Measurements from ENCODE around the gene DOCK4.

DOCK4 gene

DNA sequence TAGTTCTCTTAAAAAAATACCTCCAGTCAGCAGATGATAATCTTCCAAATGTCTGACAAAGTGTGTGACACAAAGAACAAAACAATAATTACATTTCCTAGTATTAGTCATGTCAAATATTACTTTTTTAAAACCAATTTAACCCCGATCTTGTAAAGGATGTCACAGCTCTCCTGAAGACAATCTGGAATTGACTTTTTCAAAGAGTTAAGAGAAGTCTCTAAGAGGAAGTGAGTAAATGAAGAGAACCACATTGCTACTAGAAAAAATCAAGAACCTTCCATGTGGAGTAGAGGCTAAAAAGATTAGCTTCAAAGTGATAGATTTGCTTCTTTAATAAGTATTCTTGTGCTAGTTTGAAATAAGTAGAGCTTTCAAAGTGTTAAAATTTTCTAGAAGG lies 425.7 kb downstream of the DOCK4 start:
- H2BK5ac ChIP-seq (ENCODE audit: low read length) = no peak overlapping the region
- H3K4me3 ChIP-seq (ENCODE audit: low read length) = no peak overlapping the region
- H3K27ac ChIP-seq (ENCODE audit: low read depth, low read length) = no peak overlapping the region
- no peak for DNase-seq
- no peak overlapping the region for H3K4ac ChIP-seq (ENCODE audit: low read depth, low read length)
- no peak overlapping the region for H3K4me2 ChIP-seq (ENCODE audit: low read length)
- no peak overlapping the region for H4K5ac ChIP-seq (ENCODE audit: low read length)
- H3K23ac ChIP-seq (ENCODE audit: low read length) = no peak overlapping the region
- H3K27me3 ChIP-seq (ENCODE audit: insufficient read depth, low read length, poor library complexity) = no peaks in the 10 kb centered on the region
- H3K79me2 ChIP-seq (ENCODE audit: control insufficient read depth, insufficient read depth, low read length) = no peaks in the 10 kb centered on the region
- no peak overlapping the region for H2BK15ac ChIP-seq (replicated peaks; ENCODE audit: low read depth)
- no peaks in the 10 kb centered on the region for H3K36me3 ChIP-seq (ENCODE audit: control insufficient read depth, insufficient read depth, low read length)
- H3K79me1 ChIP-seq (ENCODE audit: low read length) = no peaks in the 10 kb centered on the region
- no peak overlapping the region for H3K18ac ChIP-seq (ENCODE audit: low read length)
- H3K9ac ChIP-seq (ENCODE audit: low read length) = no peak overlapping the region
- no peak overlapping the region for H3K56ac ChIP-seq (ENCODE audit: low read length)
- H3K4me1 ChIP-seq (ENCODE audit: control insufficient read depth, low read depth, low read length) = no peaks in the 10 kb centered on the region
- WGBS (ENCODE audit: extremely low coverage, insufficient coverage, low lambda C conversion rate) = no CpG with 5 or more reads among the region's 1 CpG
- H2BK120ac ChIP-seq (ENCODE audit: low read depth, low read length) = no peak overlapping the region
- H4K8ac ChIP-seq (ENCODE audit: low read depth, low read length) = no peak overlapping the region
- H2AK5ac ChIP-seq (ENCODE audit: low read length) = no peak overlapping the region

GRCh38 chr7:111775206-111775605 lies 431.0 kb downstream of the DOCK4 start:
- no CpG with 5 or more reads among the region's 1 CpG for WGBS (ENCODE audit: extremely low coverage, insufficient coverage, low lambda C conversion rate)
- no peak overlapping the region for H3K27ac ChIP-seq (ENCODE audit: low read depth, low read length)
- no peak overlapping the region for H2BK15ac ChIP-seq (replicated peaks; ENCODE audit: low read depth)
- no peak overlapping the region for H3K18ac ChIP-seq (ENCODE audit: low read length)
- no peak overlapping the region for H3K4me3 ChIP-seq (ENCODE audit: low read length)
- H2AK5ac ChIP-seq (ENCODE audit: low read length) = no peak overlapping the region
- H3K23ac ChIP-seq (ENCODE audit: low read length) = no peak overlapping the region
- DNase-seq = no peak
- no peaks in the 10 kb centered on the region for H3K27me3 ChIP-seq (ENCODE audit: insufficient read depth, low read length, poor library complexity)
- no peaks in the 10 kb centered on the region for H3K79me2 ChIP-seq (ENCODE audit: control insufficient read depth, insufficient read depth, low read length)
- no peak overlapping the region for H2BK5ac ChIP-seq (ENCODE audit: low read length)
- no peaks in the 10 kb centered on the region for H3K36me3 ChIP-seq (ENCODE audit: control insufficient read depth, insufficient read depth, low read length)
- no peak overlapping the region for H4K5ac ChIP-seq (ENCODE audit: low read length)
- H2BK120ac ChIP-seq (ENCODE audit: low read depth, low read length) = no peak overlapping the region
- no peak overlapping the region for H3K4me2 ChIP-seq (ENCODE audit: low read length)
- no peaks in the 10 kb centered on the region for H3K4me1 ChIP-seq (ENCODE audit: control insufficient read depth, low read depth, low read length)
- H3K79me1 ChIP-seq (ENCODE audit: low read length) = no peaks in the 10 kb centered on the region
- H3K9ac ChIP-seq (ENCODE audit: low read length) = no peak overlapping the region
- H3K4ac ChIP-seq (ENCODE audit: low read depth, low read length) = no peak overlapping the region
- H4K8ac ChIP-seq (ENCODE audit: low read depth, low read length) = no peak overlapping the region
- H3K56ac ChIP-seq (ENCODE audit: low read length) = no peak overlapping the region

DNA sequence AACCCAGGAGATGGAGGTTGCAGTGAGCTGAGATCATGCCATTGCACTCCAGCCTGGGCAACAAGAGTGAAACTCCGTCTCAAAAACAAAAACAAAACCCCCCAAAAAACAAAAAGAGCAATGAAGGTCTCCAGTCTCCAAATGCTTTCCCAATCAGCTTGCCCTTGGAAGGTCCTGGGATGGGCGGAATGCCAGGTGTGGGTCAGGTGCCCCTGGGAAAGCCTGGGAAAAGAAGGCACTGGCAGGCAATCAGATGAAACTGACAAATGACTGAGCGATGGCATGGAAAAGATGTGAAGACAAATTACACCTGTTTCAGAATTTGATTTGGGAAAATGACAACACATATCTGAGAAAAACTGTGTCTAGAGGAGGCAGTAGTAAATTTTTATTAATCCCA lies 433.5 kb downstream of the DOCK4 start:
- no peak for DNase-seq

GRCh38 chr7:111771638-111772037 lies 434.6 kb downstream of the DOCK4 start:
- Histone ChIP-seq H2BK5ac (ENCODE audit: low read length) (no peak overlapping the region), H3K4me2 (ENCODE audit: low read length) (no peak overlapping the region), H3K79me1 (ENCODE audit: low read length) (no peaks in the 10 kb centered on the region), H3K18ac (ENCODE audit: low read length) (no peak overlapping the region), H3K56ac (ENCODE audit: low read length) (no peak overlapping the region), H3K4ac (ENCODE audit: low read depth, low read length) (no peak overlapping the region), H3K27me3 (ENCODE audit: insufficient read depth, low read length, poor library complexity) (no peaks in the 10 kb centered on the region), H3K79me2 (ENCODE audit: control insufficient read depth, insufficient read depth, low read length) (no peaks in the 10 kb centered on the region), H2BK120ac (ENCODE audit: low read depth, low read length) (no peak overlapping the region), H3K9ac (ENCODE audit: low read length) (no peak overlapping the region), H4K5ac (ENCODE audit: low read length) (no peak overlapping the region), H3K36me3 (ENCODE audit: control insufficient read depth, insufficient read depth, low read length) (no peaks in the 10 kb centered on the region), H2BK15ac (replicated peaks; ENCODE audit: low read depth) (no peak overlapping the region), H3K4me3 (ENCODE audit: low read length) (no peak overlapping the region), H3K4me1 (ENCODE audit: control insufficient read depth, low read depth, low read length) (no peaks in the 10 kb centered on the region), H4K8ac (ENCODE audit: low read depth, low read length) (no peak overlapping the region), H3K23ac (ENCODE audit: low read length) (no peak overlapping the region), H2AK5ac (ENCODE audit: low read length) (no peak overlapping the region), H3K27ac (ENCODE audit: low read depth, low read length) (no peak overlapping the region)
- no CpG with 5 or more reads among the region's 5 CpGs for WGBS (ENCODE audit: extremely low coverage, insufficient coverage, low lambda C conversion rate)
- DNase-seq = no peak

More for the DNA sequence above, 433.5 kb downstream of the DOCK4 start:
- Histone ChIP-seq H3K4me2 (ENCODE audit: low read length) (no peak overlapping the region), H3K4ac (ENCODE audit: low read depth, low read length) (no peak overlapping the region), H2BK120ac (ENCODE audit: low read depth, low read length) (no peak overlapping the region), H3K56ac (ENCODE audit: low read length) (no peak overlapping the region), H3K36me3 (ENCODE audit: control insufficient read depth, insufficient read depth, low read length) (no peaks in the 10 kb centered on the region), H3K27ac (ENCODE audit: low read depth, low read length) (no peak overlapping the region), H3K18ac (ENCODE audit: low read length) (no peak overlapping the region), H3K79me2 (ENCODE audit: control insufficient read depth, insufficient read depth, low read length) (no peaks in the 10 kb centered on the region), H2BK15ac (replicated peaks; ENCODE audit: low read depth) (no peak overlapping the region), H3K4me1 (ENCODE audit: control insufficient read depth, low read depth, low read length) (no peaks in the 10 kb centered on the region), H2BK5ac (ENCODE audit: low read length) (no peak overlapping the region), H3K4me3 (ENCODE audit: low read length) (no peak overlapping the region), H3K79me1 (ENCODE audit: low read length) (no peaks in the 10 kb centered on the region), H2AK5ac (ENCODE audit: low read length) (no peak overlapping the region), H3K27me3 (ENCODE audit: insufficient read depth, low read length, poor library complexity) (no peaks in the 10 kb centered on the region), H3K23ac (ENCODE audit: low read length) (no peak overlapping the region), H4K5ac (ENCODE audit: low read length) (no peak overlapping the region), H4K8ac (ENCODE audit: low read depth, low read length) (no peak overlapping the region), H3K9ac (ENCODE audit: low read length) (no peak overlapping the region)
- WGBS (ENCODE audit: extremely low coverage, insufficient coverage, low lambda C conversion rate) = no CpG with 5 or more reads among the region's 3 CpGs

DNA sequence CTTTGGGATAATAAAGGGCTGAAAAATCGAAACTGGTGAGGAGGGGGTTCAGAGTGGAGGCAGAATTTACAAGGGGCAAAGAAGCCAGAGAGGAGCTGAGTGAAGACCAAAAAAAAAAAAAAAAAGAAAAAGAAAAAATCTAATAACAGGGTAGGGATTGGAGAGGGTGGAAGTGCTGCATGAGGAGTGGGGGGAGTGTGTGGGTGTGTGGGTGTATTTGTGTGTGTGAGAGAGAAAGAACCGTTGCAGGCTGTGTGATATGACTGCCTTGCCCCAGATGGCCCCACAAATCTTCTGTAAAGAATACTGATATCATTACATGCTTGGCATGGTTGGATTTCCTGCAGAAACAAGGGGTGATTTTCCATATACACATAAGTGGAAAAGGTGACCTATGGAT lies 436.1 kb downstream of the DOCK4 start:
- Histone ChIP-seq H4K5ac (ENCODE audit: low read length) (no peak overlapping the region), H3K18ac (ENCODE audit: low read length) (no peak overlapping the region), H3K79me2 (ENCODE audit: control insufficient read depth, insufficient read depth, low read length) (no peaks in the 10 kb centered on the region), H3K36me3 (ENCODE audit: control insufficient read depth, insufficient read depth, low read length) (no peaks in the 10 kb centered on the region), H3K4me3 (ENCODE audit: low read length) (no peak overlapping the region), H3K27ac (ENCODE audit: low read depth, low read length) (no peak overlapping the region), H3K23ac (ENCODE audit: low read length) (no peak overlapping the region), H3K56ac (ENCODE audit: low read length) (no peak overlapping the region), H3K9ac (ENCODE audit: low read length) (no peak overlapping the region), H3K79me1 (ENCODE audit: low read length) (no peaks in the 10 kb centered on the region), H3K27me3 (ENCODE audit: insufficient read depth, low read length, poor library complexity) (no peaks in the 10 kb centered on the region), H2BK15ac (replicated peaks; ENCODE audit: low read depth) (no peak overlapping the region), H4K8ac (ENCODE audit: low read depth, low read length) (no peak overlapping the region), H2BK5ac (ENCODE audit: low read length) (no peak overlapping the region), H2BK120ac (ENCODE audit: low read depth, low read length) (no peak overlapping the region), H3K4me1 (ENCODE audit: control insufficient read depth, low read depth, low read length) (no peaks in the 10 kb centered on the region), H3K4me2 (ENCODE audit: low read length) (no peak overlapping the region), H2AK5ac (ENCODE audit: low read length) (no peak overlapping the region), H3K4ac (ENCODE audit: low read depth, low read length) (no peak overlapping the region)
- no peak for DNase-seq
- no CpG with 5 or more reads among the region's 2 CpGs for WGBS (ENCODE audit: extremely low coverage, insufficient coverage, low lambda C conversion rate)

GRCh38 chr7:111765751-111766643 lies 440.2 kb downstream of the DOCK4 start:
- no CpG with 5 or more reads among the region's 6 CpGs for WGBS (ENCODE audit: extremely low coverage, insufficient coverage, low lambda C conversion rate)
- Histone ChIP-seq H3K4me1 (ENCODE audit: control insufficient read depth, low read depth, low read length) (no peaks in the 10 kb centered on the region), H3K4me3 (ENCODE audit: low read length) (no peak overlapping the region)

More at GRCh38 chr7:111765751-111766643, 440.2 kb downstream of the DOCK4 start:
- Histone ChIP-seq H3K36me3 (ENCODE audit: control insufficient read depth, insufficient read depth, low read length) (no peaks in the 10 kb centered on the region), H2BK5ac (ENCODE audit: low read length) (no peak overlapping the region), H3K18ac (ENCODE audit: low read length) (no peak overlapping the region), H3K27ac (ENCODE audit: low read depth, low read length) (no peak overlapping the region), H3K27me3 (ENCODE audit: insufficient read depth, low read length, poor library complexity) (no peaks in the 10 kb centered on the region), H2BK15ac (replicated peaks; ENCODE audit: low read depth) (no peak overlapping the region), H3K9ac (ENCODE audit: low read length) (no peak overlapping the region), H3K79me2 (ENCODE audit: control insufficient read depth, insufficient read depth, low read length) (no peaks in the 10 kb centered on the region), H3K79me1 (ENCODE audit: low read length) (no peaks in the 10 kb centered on the region), H4K5ac (ENCODE audit: low read length) (no peak overlapping the region), H3K23ac (ENCODE audit: low read length) (no peak overlapping the region), H3K4me2 (ENCODE audit: low read length) (no peak overlapping the region), H3K4ac (ENCODE audit: low read depth, low read length) (no peak overlapping the region), H4K8ac (ENCODE audit: low read depth, low read length) (no peak overlapping the region), H2BK120ac (ENCODE audit: low read depth, low read length) (no peak overlapping the region), H3K56ac (ENCODE audit: low read length) (no peak overlapping the region), H2AK5ac (ENCODE audit: low read length) (no peak overlapping the region)
- DNase-seq = no peak
